SIG-M5 (cell line): ENCODE results near the gene BUD13.
"Not testable (repeated sequence)": the region's sequence is repeated elsewhere in the genome, so short reads cannot be mapped to it uniquely, and the experiment has no call there.

Experiments
- DNase-seq: peaks from one replicate; lab custom pipeline; 2025; lab: John Stamatoyannopoulos, UW

The BUD13 gene

GRCh38 chr11:116756044-116756443 is 16.7 kb downstream of the BUD13 start:
- DNase-seq: not testable (repeated sequence)

- DNase-seq: no peak
Observed at GRCh38 chr11:116750070-116750718, 22.6 kb downstream of the BUD13 start.

DNA sequence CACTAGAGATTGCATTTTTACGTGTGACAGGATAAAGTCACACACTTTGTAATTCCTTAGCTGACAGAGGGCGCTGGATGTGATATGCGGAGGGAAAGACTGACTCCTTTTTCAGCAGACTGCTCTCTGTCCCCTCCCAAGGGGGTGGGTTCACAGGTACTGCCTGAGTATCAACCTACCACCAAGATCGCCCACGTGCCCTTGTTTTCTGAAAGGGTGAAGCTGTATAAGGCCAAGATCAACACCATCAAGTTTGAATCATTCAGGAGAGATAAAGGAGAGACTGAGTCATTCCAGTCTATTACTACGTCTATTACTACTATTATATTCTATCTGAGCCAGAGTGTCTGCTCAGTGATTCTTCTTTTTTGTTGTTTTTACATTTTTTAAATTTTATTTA is 30.7 kb downstream of the BUD13 start:
- DNase-seq: no peak

GRCh38 chr11:116740741-116741140 is 32.0 kb downstream of the BUD13 start:
- no peak for DNase-seq

DNA sequence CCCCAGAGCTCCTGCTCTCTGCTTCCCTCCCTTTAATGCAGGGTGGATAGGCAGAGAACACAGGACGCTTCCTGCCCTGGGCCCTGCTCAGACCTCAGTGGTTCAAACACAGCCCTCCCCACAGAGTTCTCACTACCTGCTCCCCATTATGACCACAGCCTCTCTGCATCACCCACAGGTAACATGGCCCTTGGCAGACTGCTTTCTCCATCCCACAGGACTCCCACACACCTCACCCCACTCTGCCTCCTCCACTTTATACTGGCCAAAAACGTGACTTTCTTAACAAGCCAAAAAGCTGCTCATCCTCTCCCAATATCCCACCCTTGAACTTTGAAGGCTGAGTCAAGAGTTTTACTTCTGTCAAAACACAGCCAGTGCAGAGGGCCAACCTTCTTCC is 33.8 kb downstream of the BUD13 start:
- no peak for DNase-seq

DNA sequence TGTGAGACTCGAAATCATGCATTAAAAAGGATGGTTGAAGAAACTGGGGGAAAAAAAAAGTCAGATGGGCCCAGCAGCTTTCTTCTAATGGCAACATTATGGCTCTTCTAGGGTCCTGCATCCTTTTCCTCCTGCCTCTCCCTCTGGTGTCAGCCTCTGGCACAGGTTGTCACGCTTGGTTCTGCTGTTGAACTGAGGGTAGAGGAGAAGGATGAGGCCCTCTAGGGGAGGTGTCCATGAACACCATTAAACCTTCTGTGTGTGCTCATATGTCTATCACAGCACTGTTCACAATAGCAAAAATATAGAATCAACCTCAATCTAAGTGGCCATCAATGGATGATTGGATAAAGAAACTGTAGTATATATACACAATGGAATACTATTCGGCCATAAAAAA is 36.0 kb downstream of the BUD13 start:
- no peak for DNase-seq

- no peak for DNase-seq
Observed at GRCh38 chr11:116733969-116734508, 38.7 kb downstream of the BUD13 start.

DNA sequence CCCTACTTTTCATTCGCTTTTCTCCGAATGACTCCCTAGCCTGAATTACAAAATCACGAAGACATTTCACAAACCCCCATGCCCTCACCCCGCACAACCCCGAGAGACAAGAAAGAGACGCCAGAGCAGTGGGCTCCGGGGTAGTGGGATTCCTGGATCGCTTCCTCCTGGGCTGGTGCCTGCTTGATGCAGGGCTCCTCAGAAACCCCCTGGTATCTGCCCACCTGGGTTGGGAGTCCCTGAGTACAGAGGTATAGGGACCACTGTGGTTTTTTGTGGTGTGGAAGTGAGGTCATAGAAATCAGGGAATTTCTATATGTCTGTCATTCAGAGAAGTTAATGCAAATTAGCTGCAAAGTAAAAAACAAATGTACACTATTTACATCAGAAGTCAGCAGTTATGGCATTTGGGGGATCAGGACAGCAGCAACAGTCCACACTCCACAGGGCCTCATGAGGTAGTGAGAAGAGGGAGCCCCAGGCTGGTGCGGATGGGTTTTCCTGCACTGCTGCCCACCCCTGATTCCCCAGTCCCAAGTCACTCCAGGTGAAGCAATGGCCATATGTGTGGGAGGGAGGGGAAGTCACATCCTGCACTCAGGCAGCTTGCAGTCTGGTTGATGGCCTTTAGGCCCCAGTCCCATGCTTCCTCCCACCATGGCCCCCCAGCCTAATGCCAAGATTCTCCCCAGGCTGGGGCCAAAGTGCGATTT is 39.6 kb downstream of the BUD13 start:
- DNase-seq: no peak

GRCh38 chr11:116732271-116733042 is 40.3 kb downstream of the BUD13 start:
- DNase-seq: no peak

- DNase-seq: no peak
Observed at GRCh38 chr11:116731821-116732220, 41.0 kb downstream of the BUD13 start.

GRCh38 chr11:116731097-116731761 is 41.6 kb downstream of the BUD13 start:
- DNase-seq: no peak

GRCh38 chr11:116730601-116731000 is 42.2 kb downstream of the BUD13 start:
- DNase-seq: no peak

- no peak for DNase-seq
Observed at GRCh38 chr11:116730241-116730561, 42.6 kb downstream of the BUD13 start.

DNA sequence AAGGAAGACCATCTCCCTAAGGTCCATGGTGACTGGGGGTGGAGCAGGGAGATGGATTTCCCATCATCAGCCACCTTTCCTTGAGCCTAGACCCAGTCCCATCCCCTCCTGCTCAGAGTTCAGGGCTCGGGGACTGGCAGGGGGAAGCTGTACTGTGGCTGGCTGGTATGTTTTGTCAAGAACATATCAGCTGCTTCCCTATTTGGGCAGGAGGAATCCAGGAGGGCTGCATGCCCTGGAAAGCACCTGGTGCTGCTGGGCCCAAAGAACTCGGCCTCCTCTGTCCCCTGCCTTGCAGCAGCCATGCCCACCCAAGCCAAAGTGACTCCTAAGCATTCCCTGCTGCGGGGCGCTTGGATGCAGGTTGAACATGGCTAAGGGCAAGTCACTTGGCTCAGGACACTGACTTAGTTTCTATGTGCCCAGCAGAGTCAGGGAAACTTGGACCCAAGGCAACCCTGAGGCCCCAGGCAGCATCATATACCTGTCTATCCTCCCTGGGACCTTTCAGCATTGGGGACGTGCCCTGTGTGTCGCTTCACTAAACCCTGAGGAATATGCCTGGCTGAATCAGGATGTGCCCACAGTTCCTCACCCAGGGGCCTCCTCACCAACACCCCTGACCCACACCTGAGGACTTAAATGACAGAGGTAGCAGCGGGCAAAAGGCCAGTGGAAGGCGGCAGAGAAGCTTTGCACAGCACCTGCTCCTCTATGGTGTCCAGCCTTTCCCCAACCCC is 43.1 kb downstream of the BUD13 start:
- DNase-seq: no peak

GRCh38 chr11:116727990-116728389 is 44.8 kb downstream of the BUD13 start:
- no peak for DNase-seq

DNA sequence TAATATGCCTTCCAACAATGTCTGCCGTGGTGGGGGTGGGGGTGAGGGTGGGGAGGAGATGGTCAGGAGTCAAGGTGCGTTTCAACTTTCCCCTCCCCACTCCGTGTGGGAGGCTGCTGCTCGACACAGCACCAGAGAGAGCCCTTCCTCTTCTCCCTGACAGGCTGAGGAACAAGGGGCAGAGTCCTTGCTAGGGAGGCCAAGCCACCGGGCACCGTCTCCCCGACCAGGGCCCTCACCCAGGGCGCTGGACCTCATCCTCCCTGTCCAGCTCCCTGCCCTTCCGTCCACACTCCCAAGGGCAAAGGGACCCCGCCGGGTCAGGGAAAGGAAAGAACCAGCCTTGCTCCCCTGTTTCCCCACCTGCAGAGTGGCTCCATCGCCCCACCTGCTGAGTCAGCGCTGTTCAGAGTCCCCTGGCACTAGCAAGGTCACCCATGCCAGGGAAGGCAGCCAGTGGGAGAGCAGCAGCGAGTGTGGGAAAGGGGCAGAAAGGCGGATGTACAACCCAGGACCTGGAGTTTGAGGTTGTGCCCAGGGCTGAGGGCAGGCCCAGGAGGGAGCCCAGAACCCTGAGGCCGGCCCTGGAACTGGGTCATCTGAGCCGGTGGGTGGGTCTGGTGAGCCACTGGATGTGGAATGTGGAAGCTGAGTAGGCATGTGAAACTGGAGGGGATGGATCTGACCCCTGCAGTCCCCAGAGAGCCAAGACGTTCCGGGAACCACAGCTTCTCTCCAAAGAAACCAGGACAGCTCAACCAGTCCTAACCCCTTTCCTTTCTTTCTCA is 47.2 kb downstream of the BUD13 start:
- no peak for DNase-seq

- no peak for DNase-seq
Observed at GRCh38 chr11:116724813-116725212, 48.0 kb downstream of the BUD13 start.

GRCh38 chr11:116723511-116723910 is 49.3 kb downstream of the BUD13 start:
- no peak for DNase-seq

- DNase-seq: no peak
Observed at GRCh38 chr11:116721988-116722387, 50.8 kb downstream of the BUD13 start.

DNA sequence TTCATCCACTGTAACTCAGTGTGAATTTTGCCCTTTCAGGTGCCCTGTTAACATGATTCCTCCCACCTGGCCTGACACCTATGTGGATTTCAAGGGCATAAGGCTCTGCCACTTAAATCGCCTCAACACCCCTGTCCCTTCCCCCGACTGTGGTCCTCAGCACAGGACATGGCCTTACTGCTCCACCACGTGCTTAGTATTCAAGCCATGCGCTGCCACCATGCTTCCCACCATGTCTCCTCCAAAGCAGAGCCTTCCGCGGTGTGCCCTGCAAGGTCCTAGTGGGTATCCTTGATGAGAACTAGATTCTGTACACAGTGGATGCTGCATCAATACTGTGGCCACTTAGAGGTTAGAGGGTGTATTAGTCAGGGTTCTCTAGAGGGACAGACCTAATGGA is 51.9 kb downstream of the BUD13 start:
- DNase-seq: no peak

- DNase-seq: no peak
Observed at GRCh38 chr11:116718955-116719501, 53.8 kb downstream of the BUD13 start.
